Fibroblast of lung (primary cell): ENCODE results near the gene KSR2.

Experiments used
- CTCF ChIP-seq, 2 donors: IDR thresholded peaks in 1 of 2; conservative IDR thresholded peaks in 1 of 2; 1 replicate in 1 of 2; 2 replicates in 1 of 2; pipeline ENCODE4 v1.5.1; 2011 to 2012; ENCODE audit warnings: low read length in 2 of 2, control low read depth in 1 of 2, inconsistent platforms in 1 of 2, low read depth in 1 of 2, mild to moderate bottlenecking in 1 of 2
- EZH2 ChIP-seq: IDR thresholded peaks from 2 replicates; pipeline ENCODE4 v1.5.1; 2012; ENCODE audit warnings: low read length, control low read depth, mild to moderate bottlenecking; ENCODE audit errors: missing control alignments

- TF ChIP-seq EZH2 (no peak), CTCF (conservative IDR thresholded peaks at IDR 0.05 in 1 of 2, IDR thresholded peaks at IDR 0.05 in 1 of 2; ENCODE audit: low read depth in 1 of 2, low read length in 2 of 2) (no peak)
Observed at GRCh38 chr12:117688446-117688845, 280.3 kb downstream of the KSR2 start.
